NCI-H1436 treated with DMSO at 0.1 percent for 48 hours (cell line): Measurements from ENCODE around the gene ENPP3.

ENCODE experiments used
- DNase-seq: peaks from one replicate; lab custom pipeline; 2025; lab: John Stamatoyannopoulos, UW

The ENPP3 gene

GRCh38 chr6:131765081-131765803, 128.1 kb downstream of the ENPP3 start:
- DNase-seq = no peak

GRCh38 chr6:131765804-131766135, 128.7 kb downstream of the ENPP3 start:
- DNase-seq = no peak

GRCh38 chr6:131766631-131767030, 129.5 kb downstream of the ENPP3 start:
- DNase-seq = no peak

GRCh38 chr6:131768964-131769363, 131.9 kb downstream of the ENPP3 start:
- DNase-seq = no peak

GRCh38 chr6:131769385-131770141, 132.5 kb downstream of the ENPP3 start:
- no peak for DNase-seq

GRCh38 chr6:131770776-131771175, 133.7 kb downstream of the ENPP3 start:
- no peak for DNase-seq

- DNase-seq = no peak
These were observed 136.3 kb downstream of the ENPP3 start for GRCh38 chr6:131773284-131773950.

- DNase-seq = no peak
These were observed 138.8 kb downstream of the ENPP3 start for GRCh38 chr6:131775886-131776285.

- DNase-seq = no peak
These were observed 139.9 kb downstream of the ENPP3 start for GRCh38 chr6:131776985-131777384.

GRCh38 chr6:131778169-131778568, 141.1 kb downstream of the ENPP3 start:
- no peak for DNase-seq

- no peak for DNase-seq
These were observed 142.2 kb downstream of the ENPP3 start for GRCh38 chr6:131779304-131779703.

- DNase-seq = no peak
These were observed 143.5 kb downstream of the ENPP3 start for GRCh38 chr6:131780600-131780999.

- DNase-seq = no peak
These were observed 144.6 kb downstream of the ENPP3 start for GRCh38 chr6:131781687-131782086.

- no peak for DNase-seq
These were observed 145.7 kb downstream of the ENPP3 start for GRCh38 chr6:131782764-131783163.

- no peak for DNase-seq
These were observed 147.5 kb downstream of the ENPP3 start for GRCh38 chr6:131784561-131784960.

GRCh38 chr6:131787079-131787478, 150.0 kb downstream of the ENPP3 start:
- no peak for DNase-seq

- peak; percentile 29 for DNase-seq
These were observed 150.9 kb downstream of the ENPP3 start for GRCh38 chr6:131787766-131788712.

- no peak for DNase-seq
These were observed 152.1 kb downstream of the ENPP3 start for GRCh38 chr6:131789219-131789618.

- DNase-seq = no peak
These were observed 154.4 kb downstream of the ENPP3 start for GRCh38 chr6:131791476-131791875.

- no peak for DNase-seq
These were observed 155.0 kb downstream of the ENPP3 start for GRCh38 chr6:131792091-131792496.

GRCh38 chr6:131795366-131795765, 158.3 kb downstream of the ENPP3 start:
- no peak for DNase-seq
